ENCODE data around the gene COL16A1. TPM values are rescaled to one million over a fixed set of nuclear protein-coding genes. Genes with fewer than 3 reads are reported as not detected.

COL16A1 gene
- total RNA-seq (2016; rRNA removed; fragmentation: Illumina TruSeq; extraction: Trizol) (2.0 and 12.2 TPM in 2 replicates), polyA plus RNA-seq (2011; rRNA removed) (4.3 and 5.1 TPM in 2 replicates), polyA minus RNA-seq (2011; rRNA and poly(A)+ RNA removed; ENCODE audit: low replicate concordance) (1.4 and 4.1 TPM in 2 replicates), Bru-seq, nascent RNA (percentile 48 among the genes with signal in this experiment), BruChase-seq, experiment 1, labeled RNA remaining after a 6-hour chase (percentile 65 among the genes with signal in this experiment), BruChase-seq, experiment 2, labeled RNA remaining after a 2-hour chase (percentile 58 among the genes with signal in this experiment)
- total RNA-seq (2016; cell fraction: cytosol; rRNA removed; fragmentation: Illumina TruSeq; extraction: Trizol; ENCODE audit: low read depth), result 0.61 and 0.62 TPM in 2 replicates
- 2.0 and 13.0 TPM in 2 replicates for total RNA-seq (2016; cell fraction: insoluble cytoplasmic fraction; rRNA removed; fragmentation: Illumina TruSeq; extraction: Trizol)
- total RNA-seq (2016; cell fraction: membrane; rRNA removed; fragmentation: Illumina TruSeq; extraction: Trizol), result 0.76 and 1.1 TPM in 2 replicates
- 18.2 and 22.6 TPM in 2 replicates for total RNA-seq (2016; cell fraction: nucleus; rRNA removed; fragmentation: Illumina TruSeq; extraction: Trizol)
- 0.54 and 0.85 TPM in 2 replicates for polyA plus RNA-seq (2011; cell fraction: cytosol; rRNA removed)
- polyA plus RNA-seq (2011; cell fraction: nucleus; rRNA removed), result 61.1 and 62.0 TPM in 2 replicates
- polyA plus RNA-seq (2012), result 4.7 and 5.1 TPM in 2 replicates
- 0.29 and 0.41 TPM in 2 replicates for polyA plus RNA-seq (2016; cell fraction: cytosol; fragmentation: Illumina TruSeq; extraction: Trizol; ENCODE audit: low read depth)
- polyA plus RNA-seq (2016; cell fraction: insoluble cytoplasmic fraction; fragmentation: Illumina TruSeq; extraction: Trizol; ENCODE audit: low read depth), result 1.5 and 2.3 TPM in 2 replicates
- polyA plus RNA-seq (2016; cell fraction: membrane; fragmentation: Illumina TruSeq; extraction: Trizol; ENCODE audit: low read depth), result 0.43 and 0.78 TPM in 2 replicates
- polyA plus RNA-seq (2016; cell fraction: nucleus; fragmentation: Illumina TruSeq; extraction: Trizol; ENCODE audit: insufficient read depth, low read depth), result 57.7 and 64.7 TPM in 2 replicates
- polyA minus RNA-seq (2011; cell fraction: cytosol; rRNA and poly(A)+ RNA removed), result 0.69 and 1.6 TPM in 2 replicates
- 6.8 and 10.1 TPM in 2 replicates for polyA minus RNA-seq (2011; cell fraction: nucleus; rRNA and poly(A)+ RNA removed)
- long read RNA-seq, experiment 1, result 0 reads
- long read RNA-seq, experiment 2, result 0 reads

DNA sequence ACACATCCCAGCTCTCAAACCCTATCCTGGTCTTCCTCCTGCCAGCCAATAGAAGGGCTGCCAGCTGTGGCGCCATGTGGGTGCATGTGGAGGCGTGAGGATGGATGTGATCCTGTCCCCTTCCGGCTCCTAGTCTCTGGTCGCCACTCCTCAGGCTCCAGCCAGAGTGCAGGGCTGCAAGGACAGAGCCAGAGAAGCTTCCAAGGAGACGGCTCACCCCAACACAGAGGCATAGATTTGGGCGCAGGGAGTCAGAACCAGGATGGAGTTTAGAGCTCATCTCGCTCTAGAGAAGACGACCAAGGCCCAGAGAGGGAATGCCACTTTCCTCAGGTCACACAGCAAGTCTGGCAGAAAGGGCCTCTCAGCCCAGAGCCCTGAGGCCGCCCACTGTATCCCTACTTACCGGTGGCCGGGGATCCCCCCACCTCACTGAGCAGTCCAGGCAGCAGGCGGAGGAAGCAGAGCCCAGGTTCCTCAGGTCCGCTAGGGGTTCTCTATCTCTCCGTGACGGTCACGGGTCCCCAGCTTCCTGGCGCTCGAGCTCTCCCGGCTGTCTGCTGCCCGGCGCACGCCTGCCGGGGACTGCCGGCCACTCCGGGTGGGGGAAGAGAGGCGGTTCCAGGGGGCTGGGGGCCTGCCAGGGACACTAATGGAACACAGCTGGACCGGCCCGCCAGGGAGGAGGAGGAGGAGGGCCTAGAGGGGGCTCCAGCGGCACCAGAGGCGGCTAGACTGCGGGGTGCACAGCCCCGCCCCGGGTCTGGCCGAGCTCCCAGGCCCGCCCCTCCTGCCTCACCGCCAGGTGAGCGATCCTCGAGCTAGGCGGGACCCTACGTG lies at the start of gene COL16A1:
Gene COL16A1, minus strand, starts transcription at position 587 of the 840 bp plus-strand sequence. CDS start 1,824 bp downstream, outside the sequence.
- H3K27ac ChIP-seq (ENCODE audit: extremely low read length, insufficient read depth, low read length), result peak within 1 kb of the TSS; percentile 57
- BruUV-seq (replicated peaks), result no TSS peak
- intact Hi-C loops (cut with micrococcal nuclease; ENCODE audit: unreplicated experiment) (no loop called here), in situ Hi-C loops (cut with HindIII; ENCODE audit: extremely low pct_ligation_motif_present, low pct_unique_long_range_greater_than_20kb) (loop anchor here (5.0 kb wide), 1 partner anchor 36 kb away; no protein-coding TSS in a partner anchor)
- CTCF ChIA-PET (ENCODE audit: low intra/inter-chr PET ratio, low total read pairs), result no interaction called here
- H3K4me1 ChIP-seq (ENCODE audit: insufficient read depth, low read length), result peaks cover 68% of the 10 kb centered on the region
- ATAC-seq (peak; percentile 50), DNase-seq (ENCODE audit: low spot score) (no peak), FAIRE-seq (no peak)
- no peaks in the 10 kb centered on the region for H3K36me3 ChIP-seq (replicated peaks in 1 of 2; ENCODE audit: control insufficient read depth in 1 of 2, insufficient read depth in 2 of 2, low read length in 2 of 2)
- 74% methylated on average over 5 of the region's 40 CpGs for WGBS (ENCODE audit: low lambda C conversion rate)
- H4K20me1 ChIP-seq (ENCODE audit: insufficient read depth, low read length), result no peaks in the 10 kb centered on the region
- peak within 1 kb of the TSS; percentile 58 for H2AFZ ChIP-seq (ENCODE audit: low read length)
- H3K4me3 ChIP-seq (replicated peaks in 1 of 3; ENCODE audit: insufficient read depth in 1 of 3, low read depth in 2 of 3, low read length in 3 of 3), result peak within 1 kb of the TSS; percentile 54 to 69 (median 59)
- no peaks in the 10 kb centered on the region for H3K79me2 ChIP-seq (ENCODE audit: insufficient read depth, low read length)
- POLR2A ChIA-PET, result interaction anchor here (0.9 to 2.9 kb wide), 12 partner anchors 9 to 260 kb away, joined by 3 to 73 read pairs (median 5); partner anchors contain the start of gene PEF1
- H3K4me2 ChIP-seq (ENCODE audit: low read depth, low read length), result peak within 1 kb of the TSS; percentile 96
- peak within 1 kb of the TSS; percentile 59 for H3K9ac ChIP-seq (ENCODE audit: insufficient read depth, low read depth, low read length)
- H3K27me3 ChIP-seq (ENCODE audit: control insufficient read depth in 1 of 2, insufficient read depth in 2 of 2, low read length in 2 of 2), result peaks cover 2 to 10% of the 10 kb centered on the region in 2 experiments; a peak in 3 of 5 replicates
- H3K9me3 ChIP-seq (ENCODE audit: low read length), result no peaks in the 10 kb centered on the region
- TF ChIP-seq HNRNPLL (IDR thresholded peaks at IDR 0.05; ENCODE audit: low read depth, low read length, poor library complexity, severe bottlenecking) (peak; percentile 27), TAF1 (CRISPR knock-in tag; IDR thresholded peaks at IDR 0.05) (0 out of 2 replicates have a peak, but pooled peaks have one; percentile 26), ZMYM3 (CRISPR knock-in tag; IDR thresholded peaks at IDR 0.05) (peak; percentile 89), GABPB1 (CRISPR knock-in tag; IDR thresholded peaks at IDR 0.05) (peak; percentile 34; the same call in 1 of the 2 replicates), MAFF (IDR thresholded peaks at IDR 0.05; ENCODE audit: low read depth, low read length) (no peak), ZNF598 (CRISPR knock-in tag; IDR thresholded peaks at IDR 0.05; ENCODE audit: borderline replicate concordance) (0 out of 2 replicates have a peak, but pooled peaks have one; percentile 42), KDM1A (CRISPR knock-in tag; IDR thresholded peaks at IDR 0.05) (peak; percentile 68; the same call in 1 of the 2 replicates), ZFP36 (IDR thresholded peaks at IDR 0.05; ENCODE audit: borderline replicate concordance, low read depth, low read length, partially characterized antibody) (peak; percentile 49), ZNF230 (CRISPR knock-in tag; IDR thresholded peaks at IDR 0.05) (no peak), NFIC (IDR thresholded peaks at IDR 0.05; ENCODE audit: low read length) (no peak), MEIS1 (CRISPR knock-in tag; IDR thresholded peaks at IDR 0.05; ENCODE audit: borderline replicate concordance) (no peak), SIX4 (CRISPR knock-in tag; IDR thresholded peaks at IDR 0.05) (no peak)
- TF ChIP-seq, protein P1, sequence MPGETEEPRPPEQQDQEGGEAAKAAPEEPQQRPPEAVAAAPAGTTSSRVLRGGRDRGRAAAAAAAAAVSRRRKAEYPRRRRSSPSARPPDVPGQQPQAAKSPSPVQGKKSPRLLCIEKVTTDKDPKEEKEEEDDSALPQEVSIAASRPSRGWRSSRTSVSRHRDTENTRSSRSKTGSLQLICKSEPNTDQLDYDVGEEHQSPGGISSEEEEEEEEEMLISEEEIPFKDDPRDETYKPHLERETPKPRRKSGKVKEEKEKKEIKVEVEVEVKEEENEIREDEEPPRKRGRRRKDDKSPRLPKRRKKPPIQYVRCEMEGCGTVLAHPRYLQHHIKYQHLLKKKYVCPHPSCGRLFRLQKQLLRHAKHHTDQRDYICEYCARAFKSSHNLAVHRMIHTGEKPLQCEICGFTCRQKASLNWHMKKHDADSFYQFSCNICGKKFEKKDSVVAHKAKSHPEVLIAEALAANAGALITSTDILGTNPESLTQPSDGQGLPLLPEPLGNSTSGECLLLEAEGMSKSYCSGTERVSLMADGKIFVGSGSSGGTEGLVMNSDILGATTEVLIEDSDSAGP (CRISPR knock-in tag; IDR thresholded peaks at IDR 0.05; ENCODE audit: borderline replicate concordance), result peak; percentile 70; the same call in 1 of the 2 replicates
- TF ChIP-seq, protein P2, sequence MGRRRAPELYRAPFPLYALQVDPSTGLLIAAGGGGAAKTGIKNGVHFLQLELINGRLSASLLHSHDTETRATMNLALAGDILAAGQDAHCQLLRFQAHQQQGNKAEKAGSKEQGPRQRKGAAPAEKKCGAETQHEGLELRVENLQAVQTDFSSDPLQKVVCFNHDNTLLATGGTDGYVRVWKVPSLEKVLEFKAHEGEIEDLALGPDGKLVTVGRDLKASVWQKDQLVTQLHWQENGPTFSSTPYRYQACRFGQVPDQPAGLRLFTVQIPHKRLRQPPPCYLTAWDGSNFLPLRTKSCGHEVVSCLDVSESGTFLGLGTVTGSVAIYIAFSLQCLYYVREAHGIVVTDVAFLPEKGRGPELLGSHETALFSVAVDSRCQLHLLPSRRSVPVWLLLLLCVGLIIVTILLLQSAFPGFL (CRISPR knock-in tag; IDR thresholded peaks at IDR 0.05), result no peak
